Measurements from ENCODE around the gene PSD4. TPM values are rescaled to one million over a fixed set of nuclear protein-coding genes. Genes with fewer than 3 reads are reported as not detected.

The PSD4 gene
- total RNA-seq, 2 donors from 2014 or later = 13.1 to 16.9 TPM

DNA sequence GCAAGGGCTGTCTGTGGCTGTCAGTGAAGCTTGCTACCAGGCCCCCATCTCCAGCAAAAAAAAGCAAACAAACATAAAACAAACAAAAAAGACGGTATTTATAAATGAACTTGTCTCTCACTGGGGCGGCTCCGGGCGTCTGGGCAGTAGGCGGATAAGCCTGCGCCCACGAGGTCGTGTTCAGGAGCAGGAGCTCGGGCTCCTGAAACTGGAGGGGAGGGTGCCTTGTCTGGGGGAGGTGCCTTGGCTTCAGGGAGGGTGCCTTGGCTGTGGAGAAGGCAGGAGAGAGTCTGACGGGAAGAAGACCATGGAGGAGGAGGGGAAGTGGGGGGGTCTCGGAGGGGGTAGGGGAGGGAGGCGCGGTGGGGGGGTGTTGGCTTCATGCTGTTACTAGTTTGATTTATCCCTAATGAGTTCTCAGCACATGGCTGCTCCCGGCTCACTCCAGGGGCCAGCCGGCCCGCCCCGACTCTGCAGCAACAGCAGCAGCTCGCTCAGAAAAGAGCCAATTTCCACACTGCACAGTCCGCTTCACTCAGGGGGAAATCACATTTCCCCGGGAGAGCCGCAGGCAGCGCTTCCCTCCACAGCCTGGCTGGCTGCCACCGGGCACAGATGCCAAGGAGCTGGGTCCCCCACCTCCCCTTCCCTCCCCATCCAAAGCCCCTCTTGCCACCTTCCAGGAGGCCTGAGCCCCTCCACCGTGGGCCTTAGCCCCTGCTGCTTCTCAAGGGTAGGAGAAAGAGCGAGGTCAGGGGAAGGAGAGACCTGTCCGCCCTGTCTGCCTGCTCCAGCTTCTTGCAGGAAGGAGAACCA lies 38.7 kb downstream of the PSD4 start:
- H3K4me3 ChIP-seq = no peak overlapping the region
- ATAC-seq (ENCODE audit: insufficient number of reproducible peaks, low FRiP score, low read depth) = no peak
- H3K27ac ChIP-seq = peak overlapping the region in 1 of 2 donors; percentile 31
- no peaks in the 10 kb centered on the region for H3K9me3 ChIP-seq
- no peaks in the 10 kb centered on the region for H3K36me3 ChIP-seq
- H3K4me1 ChIP-seq (ENCODE audit: control insufficient read depth in 1 of 2, low read depth in 2 of 2) = peaks cover 0 to 12% of the 10 kb centered on the region in 2 donors
- DNase-seq (ENCODE audit: low spot score) = no peak
- H3K27me3 ChIP-seq (replicated peaks; ENCODE audit: insufficient read depth) = no peaks in the 10 kb centered on the region
- TF ChIP-seq, protein P1, sequence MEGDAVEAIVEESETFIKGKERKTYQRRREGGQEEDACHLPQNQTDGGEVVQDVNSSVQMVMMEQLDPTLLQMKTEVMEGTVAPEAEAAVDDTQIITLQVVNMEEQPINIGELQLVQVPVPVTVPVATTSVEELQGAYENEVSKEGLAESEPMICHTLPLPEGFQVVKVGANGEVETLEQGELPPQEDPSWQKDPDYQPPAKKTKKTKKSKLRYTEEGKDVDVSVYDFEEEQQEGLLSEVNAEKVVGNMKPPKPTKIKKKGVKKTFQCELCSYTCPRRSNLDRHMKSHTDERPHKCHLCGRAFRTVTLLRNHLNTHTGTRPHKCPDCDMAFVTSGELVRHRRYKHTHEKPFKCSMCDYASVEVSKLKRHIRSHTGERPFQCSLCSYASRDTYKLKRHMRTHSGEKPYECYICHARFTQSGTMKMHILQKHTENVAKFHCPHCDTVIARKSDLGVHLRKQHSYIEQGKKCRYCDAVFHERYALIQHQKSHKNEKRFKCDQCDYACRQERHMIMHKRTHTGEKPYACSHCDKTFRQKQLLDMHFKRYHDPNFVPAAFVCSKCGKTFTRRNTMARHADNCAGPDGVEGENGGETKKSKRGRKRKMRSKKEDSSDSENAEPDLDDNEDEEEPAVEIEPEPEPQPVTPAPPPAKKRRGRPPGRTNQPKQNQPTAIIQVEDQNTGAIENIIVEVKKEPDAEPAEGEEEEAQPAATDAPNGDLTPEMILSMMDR (IDR thresholded peaks at IDR 0.05) = no peak

- H3K27ac ChIP-seq = peak overlapping the region in 1 of 2 donors; percentile 31
- DNase-seq (ENCODE audit: low spot score) (no peak), ATAC-seq (ENCODE audit: insufficient number of reproducible peaks, low FRiP score, low read depth) (no peak)
- H3K36me3 ChIP-seq = no peaks in the 10 kb centered on the region
- no peaks in the 10 kb centered on the region for H3K27me3 ChIP-seq (replicated peaks; ENCODE audit: insufficient read depth)
- no peaks in the 10 kb centered on the region for H3K9me3 ChIP-seq
- H3K4me3 ChIP-seq = no peak overlapping the region
- TF ChIP-seq, protein P1 (IDR thresholded peaks at IDR 0.05) = no peak
- H3K4me1 ChIP-seq (ENCODE audit: control insufficient read depth in 1 of 2, low read depth in 2 of 2) = peaks cover 0 to 12% of the 10 kb centered on the region in 2 donors
Observed at GRCh38 chr2:113213061-113213930, 39.5 kb downstream of the PSD4 start.

DNA sequence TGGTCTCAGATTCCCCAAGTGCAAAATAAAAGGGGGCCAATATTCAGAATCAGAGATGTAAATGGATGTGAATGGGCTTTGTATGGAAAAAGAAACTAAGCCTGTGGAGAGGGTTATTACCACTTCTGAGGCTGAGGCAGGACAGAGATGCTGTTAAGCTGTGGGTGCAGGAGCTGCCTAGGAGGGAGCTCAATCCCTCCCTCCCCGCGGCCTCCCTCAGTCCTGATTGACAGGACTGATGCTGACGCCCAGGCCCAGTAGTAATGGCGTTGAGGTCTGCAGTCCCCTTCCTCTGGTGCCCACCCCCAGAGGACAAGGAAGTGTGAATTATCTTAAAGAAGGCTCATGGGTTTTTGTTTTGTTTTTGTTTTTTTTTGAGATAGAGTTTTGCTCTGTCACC lies 40.4 kb downstream of the PSD4 start:
- H3K36me3 ChIP-seq = no peaks in the 10 kb centered on the region
- no peak overlapping the region for H3K4me3 ChIP-seq
- H3K27me3 ChIP-seq (replicated peaks; ENCODE audit: insufficient read depth) = no peaks in the 10 kb centered on the region
- H3K27ac ChIP-seq = no peak overlapping the region
- TF ChIP-seq, protein P1 (IDR thresholded peaks at IDR 0.05) = no peak
- ATAC-seq (ENCODE audit: insufficient number of reproducible peaks, low FRiP score, low read depth) (no peak), DNase-seq (ENCODE audit: low spot score) (no peak)
- H3K9me3 ChIP-seq = no peaks in the 10 kb centered on the region
- peaks cover 0 to 12% of the 10 kb centered on the region in 2 donors for H3K4me1 ChIP-seq (ENCODE audit: control insufficient read depth in 1 of 2, low read depth in 2 of 2)

- TF ChIP-seq, protein P1 (IDR thresholded peaks at IDR 0.05) = no peak
- Histone ChIP-seq H3K4me3 (no peak overlapping the region), H3K27ac (no peak overlapping the region), H3K36me3 (no peaks in the 10 kb centered on the region), H3K4me1 (ENCODE audit: control insufficient read depth in 1 of 2, low read depth in 2 of 2) (peaks cover 0 to 12% of the 10 kb centered on the region in 2 donors), H3K27me3 (replicated peaks; ENCODE audit: insufficient read depth) (no peaks in the 10 kb centered on the region), H3K9me3 (no peaks in the 10 kb centered on the region)
- no peak for DNase-seq (ENCODE audit: low spot score)
- no peak for ATAC-seq (ENCODE audit: insufficient number of reproducible peaks, low FRiP score, low read depth)
Observed at GRCh38 chr2:113215056-113215455, 41.3 kb downstream of the PSD4 start.

- H3K4me3 ChIP-seq = no peak overlapping the region
- H3K9me3 ChIP-seq = no peaks in the 10 kb centered on the region
- TF ChIP-seq, protein P1 (IDR thresholded peaks at IDR 0.05) = no peak
- ATAC-seq (ENCODE audit: insufficient number of reproducible peaks, low FRiP score, low read depth) (no peak), DNase-seq (ENCODE audit: low spot score) (no peak)
- no peak overlapping the region for H3K27ac ChIP-seq
- H3K27me3 ChIP-seq (replicated peaks; ENCODE audit: insufficient read depth) = no peaks in the 10 kb centered on the region
- H3K4me1 ChIP-seq (ENCODE audit: control insufficient read depth in 1 of 2, low read depth in 2 of 2) = peaks cover 0 to 7% of the 10 kb centered on the region in 2 donors
- H3K36me3 ChIP-seq = no peaks in the 10 kb centered on the region
Observed at GRCh38 chr2:113216321-113216720, 42.5 kb downstream of the PSD4 start.
